Superior temporal gyrus (tissue), 1 donor: ENCODE results near the gene SHROOM3.
"Not testable (repeated sequence)": the region's sequence is repeated elsewhere in the genome, so short reads cannot be mapped to it uniquely, and the experiment has no call there.

Experiments used
- DNase-seq: peaks from one replicate; pipeline ENCODE4 v3.0.0-alpha.2; 2016; ENCODE audit errors: extremely low spot score

Gene SHROOM3

DNA sequence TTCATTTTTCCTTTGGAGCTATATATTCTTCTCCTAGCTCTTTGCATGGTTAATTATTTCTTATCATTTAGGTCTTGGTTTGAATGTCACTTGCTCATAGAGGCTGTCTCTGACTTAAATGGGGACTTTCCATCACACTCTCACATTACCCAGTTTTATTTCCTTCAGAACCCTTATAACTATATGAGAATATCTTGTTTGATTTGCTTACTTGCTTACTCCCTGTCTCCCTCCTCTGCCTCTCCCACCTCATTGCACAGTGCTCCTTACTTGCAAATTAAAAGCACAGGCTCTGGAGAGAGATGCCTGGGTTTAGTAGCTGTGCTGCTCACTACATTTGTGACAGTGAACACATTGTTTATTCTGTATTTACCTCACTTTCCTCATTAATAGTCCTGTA is 288.3 kb downstream of the SHROOM3 start:
- DNase-seq, result no peak

DNA sequence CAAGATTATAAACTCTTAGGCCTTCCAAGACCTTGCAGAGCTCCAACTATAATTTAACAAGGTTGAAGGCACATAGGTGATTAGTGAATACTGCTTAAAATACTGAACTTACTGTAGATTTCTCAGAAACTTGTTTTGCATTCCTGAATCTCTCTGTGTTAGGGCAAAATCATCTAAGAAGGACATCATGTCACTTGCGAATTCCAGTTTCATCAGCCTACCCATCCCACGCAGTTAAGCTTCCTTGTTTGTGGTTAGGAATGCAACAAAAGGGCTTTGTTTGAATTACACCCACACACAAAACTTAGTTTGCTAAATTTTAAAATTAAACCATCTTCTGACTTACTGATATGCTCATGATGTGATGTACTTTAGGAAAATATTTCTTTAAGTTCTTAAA is 288.9 kb downstream of the SHROOM3 start:
- no peak for DNase-seq

DNA sequence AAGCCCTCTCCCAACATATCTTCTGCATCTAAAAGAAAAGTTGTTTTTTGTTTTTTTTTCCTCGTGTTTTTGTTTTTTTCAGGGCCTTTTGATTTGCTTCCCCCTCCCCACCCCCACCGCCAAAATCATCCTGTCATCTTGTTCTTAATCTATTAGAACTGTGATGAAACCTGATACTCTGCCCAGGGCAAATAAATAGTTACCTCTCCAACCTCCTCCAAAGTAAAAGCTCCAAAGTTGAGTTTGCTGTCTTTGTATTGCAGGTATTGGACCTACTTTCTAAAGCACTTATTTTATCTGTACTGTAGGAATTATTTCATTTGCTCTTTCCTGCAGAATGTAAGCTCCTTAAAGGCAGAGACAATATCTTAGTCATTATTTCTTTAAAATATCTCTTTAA is 290.0 kb downstream of the SHROOM3 start:
- DNase-seq, result no peak

DNA sequence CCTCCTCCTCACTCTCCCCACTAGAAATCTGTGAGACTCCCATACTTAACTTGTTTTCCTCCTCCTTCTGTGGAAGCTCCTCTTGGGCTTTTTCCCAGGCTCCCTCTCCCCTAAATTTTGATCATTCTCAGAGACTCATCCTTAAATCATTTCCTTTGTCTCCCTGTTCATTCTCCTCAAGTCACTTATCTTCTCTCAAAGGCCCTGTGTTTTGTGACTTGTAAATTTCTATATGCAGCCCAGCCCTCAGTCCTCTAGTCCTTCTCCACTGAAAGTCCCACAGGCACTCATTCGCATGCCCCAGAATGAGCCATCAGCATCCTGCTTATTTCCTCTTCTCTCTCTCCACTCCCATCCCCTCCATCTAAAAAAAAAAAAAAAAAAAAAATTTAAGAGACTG is 291.1 kb downstream of the SHROOM3 start:
- no peak for DNase-seq

DNA sequence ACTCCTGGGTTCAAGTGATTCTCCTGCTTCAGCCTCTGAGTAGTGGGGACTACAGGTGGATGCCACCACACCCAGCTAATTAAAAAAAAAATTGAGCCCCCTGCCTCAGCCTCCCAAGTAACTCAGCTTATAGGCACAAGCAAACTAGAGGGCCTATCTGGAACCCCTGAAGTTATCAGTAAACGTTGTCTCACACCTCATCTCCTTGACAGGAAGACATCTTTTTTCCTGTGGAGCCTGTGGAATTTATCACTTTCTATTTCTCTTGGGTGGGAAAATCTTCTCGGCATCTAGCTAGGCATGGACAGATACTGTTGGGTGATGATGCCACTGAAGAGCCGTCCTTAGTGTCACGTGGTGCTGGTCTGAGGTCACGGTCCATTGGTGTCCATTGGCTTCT is 291.6 kb downstream of the SHROOM3 start:
- DNase-seq, result no peak

DNA sequence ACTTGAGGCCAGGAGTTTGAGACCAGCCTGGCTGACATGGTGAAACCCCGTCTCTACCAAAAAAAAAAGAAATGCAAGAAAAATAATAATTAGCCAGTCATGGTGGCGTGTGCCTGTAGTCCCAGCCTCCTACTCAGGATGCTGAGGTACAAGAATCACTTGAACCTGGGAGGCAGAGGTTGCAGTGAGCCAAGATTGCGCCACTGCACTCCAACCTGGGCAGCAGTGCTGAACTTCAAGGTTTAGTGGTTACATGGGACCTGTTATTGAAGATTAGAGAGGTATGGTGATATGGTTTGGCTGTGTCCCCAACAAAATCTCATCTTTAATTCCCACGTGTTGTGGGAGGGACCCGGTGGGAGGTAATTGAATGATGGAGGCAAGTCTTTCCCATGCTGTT is 292.9 kb downstream of the SHROOM3 start:
- not testable (repeated sequence) for DNase-seq

DNA sequence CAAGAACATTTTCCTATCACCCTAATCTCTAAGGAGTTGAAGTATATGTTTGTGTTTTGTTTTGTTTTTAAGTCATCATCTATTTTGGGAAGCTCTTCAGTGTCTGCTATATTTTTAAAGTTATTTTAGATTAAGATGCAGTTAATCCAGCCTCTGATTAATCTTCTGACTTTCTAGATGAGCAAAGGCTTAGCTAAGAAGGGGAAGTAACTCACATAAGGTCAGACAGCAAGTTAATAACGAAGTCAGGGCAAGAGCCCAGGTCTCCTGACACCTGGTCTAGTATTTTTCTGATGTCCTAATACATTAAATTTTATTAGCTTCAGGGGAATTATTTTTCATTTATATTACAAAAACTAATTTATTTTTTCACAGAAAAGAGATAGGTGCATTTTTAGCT is 294.4 kb downstream of the SHROOM3 start:
- no peak for DNase-seq

DNA sequence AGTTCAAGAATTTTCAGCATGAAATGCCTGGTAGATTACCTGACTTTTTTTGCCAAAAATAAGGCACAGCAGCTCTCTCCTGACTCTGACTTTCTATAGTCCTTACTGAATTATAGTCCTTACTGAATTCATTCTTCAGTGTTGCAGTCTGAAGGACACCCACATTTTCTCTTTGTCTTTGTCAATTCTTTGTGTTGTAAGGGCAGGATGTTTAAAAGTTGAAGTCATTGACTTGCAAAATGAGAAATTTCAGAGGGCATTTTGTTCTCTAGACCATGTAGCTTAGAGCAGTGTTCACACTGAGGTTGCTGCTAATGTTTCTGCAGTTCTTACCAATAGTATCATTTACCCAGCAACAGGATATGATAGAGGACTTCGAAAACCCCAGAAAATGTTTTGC is 295.0 kb downstream of the SHROOM3 start:
- DNase-seq, result no peak

DNA sequence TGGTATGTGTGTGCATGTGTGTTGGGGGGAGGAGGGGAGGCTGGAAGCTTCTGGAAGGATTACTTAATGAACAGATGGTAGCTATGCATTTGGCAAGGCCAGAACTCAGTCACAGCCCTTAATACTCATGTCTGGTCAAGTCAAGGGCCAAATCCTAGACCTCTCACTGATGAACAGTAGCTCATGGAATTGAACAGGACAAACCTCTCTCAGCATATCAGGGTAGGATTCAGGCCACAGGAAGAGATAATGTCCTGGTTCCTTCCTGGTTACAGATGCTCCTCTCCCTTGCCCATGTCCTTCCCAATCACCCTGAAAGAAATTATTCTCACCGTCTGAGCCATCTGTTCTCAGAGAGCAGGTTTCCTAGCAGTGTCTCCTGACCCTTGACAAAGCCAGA is 297.2 kb downstream of the SHROOM3 start:
- no peak for DNase-seq

DNA sequence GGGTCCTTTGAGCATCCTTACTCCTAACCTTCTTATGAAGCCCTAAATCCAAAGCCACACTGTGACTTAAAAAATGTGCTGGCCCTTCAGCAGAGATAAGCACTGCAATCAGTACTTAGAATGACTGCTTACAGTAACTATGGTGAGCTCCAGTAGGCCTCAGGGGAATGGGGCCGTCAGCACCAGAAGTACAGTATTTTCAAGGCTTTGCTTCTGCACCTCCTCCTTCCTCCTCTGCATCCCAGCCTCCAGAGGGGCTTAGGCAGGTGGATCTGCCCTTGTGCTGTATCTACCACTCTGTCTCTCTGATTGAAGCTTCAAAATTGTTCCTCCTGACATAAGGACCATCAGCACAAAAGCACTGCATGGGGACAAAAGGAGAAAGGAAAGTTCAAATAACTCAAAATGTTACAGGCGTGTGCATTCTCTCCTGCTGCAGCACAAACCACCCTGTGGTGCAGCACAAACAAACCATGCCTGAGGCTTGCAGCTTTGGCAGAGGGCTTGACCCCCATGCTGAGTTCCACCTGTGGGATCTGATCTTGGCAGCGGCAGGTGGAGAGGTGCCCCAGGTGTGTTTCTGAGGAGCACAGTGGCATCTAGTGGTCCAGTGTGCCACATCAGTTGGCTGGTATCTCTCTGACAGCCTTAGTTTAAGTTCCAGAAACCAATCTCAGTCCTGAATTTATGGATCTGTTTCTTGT is 298.2 kb downstream of the SHROOM3 start:
- DNase-seq, result no peak

DNA sequence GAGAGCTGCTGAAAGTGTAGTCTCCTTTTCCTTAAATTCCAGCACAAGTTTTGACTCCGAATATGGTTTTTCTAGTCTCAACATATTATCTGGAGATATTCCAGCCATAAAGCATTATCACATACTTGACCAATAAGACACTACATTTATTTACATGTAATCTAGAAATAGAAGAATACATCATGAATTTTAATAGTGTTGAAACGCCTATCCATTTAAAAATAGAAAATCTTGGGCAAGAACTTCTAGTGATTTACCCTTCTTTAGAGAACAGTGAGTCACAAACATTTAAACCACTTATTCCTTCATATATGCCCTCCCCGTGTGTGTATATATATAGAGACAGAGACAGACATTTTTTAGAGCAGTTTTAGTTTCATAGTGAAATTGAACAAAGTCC is 301.4 kb downstream of the SHROOM3 start:
- DNase-seq, result no peak

DNA sequence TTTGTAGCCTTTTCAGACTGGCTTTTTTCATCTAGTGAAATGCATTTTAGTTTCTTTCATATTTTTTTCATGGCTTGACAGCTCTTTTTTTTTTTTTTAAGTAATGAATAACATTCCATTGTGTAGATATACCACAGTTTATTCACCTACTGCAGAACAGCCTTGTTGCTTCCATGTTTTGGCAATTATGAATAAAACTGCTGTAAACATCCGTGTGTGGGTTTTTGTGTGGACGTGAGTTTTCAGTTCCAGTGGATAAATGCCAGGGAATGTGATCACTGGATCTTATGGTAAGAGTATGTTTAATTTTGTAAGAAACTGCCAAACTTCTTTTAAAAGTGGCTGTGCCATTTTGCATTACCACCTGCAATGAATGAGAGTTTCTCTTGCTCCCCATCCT is 302.2 kb downstream of the SHROOM3 start:
- no peak for DNase-seq

DNA sequence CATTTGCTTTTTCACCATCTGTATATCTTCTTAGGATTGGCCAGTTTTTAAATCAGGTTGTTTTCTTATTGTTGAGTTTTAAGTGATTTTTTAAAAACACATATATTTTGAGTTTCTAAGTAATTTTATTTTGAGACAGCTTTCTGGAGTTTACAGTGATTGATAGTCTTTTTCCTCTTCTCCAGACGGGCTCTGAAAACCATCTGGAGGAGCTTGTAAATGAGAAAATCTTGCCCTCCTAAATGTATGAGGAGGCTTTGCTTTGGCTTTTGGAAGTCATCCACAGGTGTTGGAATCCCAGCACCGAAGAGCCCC is 302.7 kb downstream of the SHROOM3 start:
- no peak for DNase-seq

DNA sequence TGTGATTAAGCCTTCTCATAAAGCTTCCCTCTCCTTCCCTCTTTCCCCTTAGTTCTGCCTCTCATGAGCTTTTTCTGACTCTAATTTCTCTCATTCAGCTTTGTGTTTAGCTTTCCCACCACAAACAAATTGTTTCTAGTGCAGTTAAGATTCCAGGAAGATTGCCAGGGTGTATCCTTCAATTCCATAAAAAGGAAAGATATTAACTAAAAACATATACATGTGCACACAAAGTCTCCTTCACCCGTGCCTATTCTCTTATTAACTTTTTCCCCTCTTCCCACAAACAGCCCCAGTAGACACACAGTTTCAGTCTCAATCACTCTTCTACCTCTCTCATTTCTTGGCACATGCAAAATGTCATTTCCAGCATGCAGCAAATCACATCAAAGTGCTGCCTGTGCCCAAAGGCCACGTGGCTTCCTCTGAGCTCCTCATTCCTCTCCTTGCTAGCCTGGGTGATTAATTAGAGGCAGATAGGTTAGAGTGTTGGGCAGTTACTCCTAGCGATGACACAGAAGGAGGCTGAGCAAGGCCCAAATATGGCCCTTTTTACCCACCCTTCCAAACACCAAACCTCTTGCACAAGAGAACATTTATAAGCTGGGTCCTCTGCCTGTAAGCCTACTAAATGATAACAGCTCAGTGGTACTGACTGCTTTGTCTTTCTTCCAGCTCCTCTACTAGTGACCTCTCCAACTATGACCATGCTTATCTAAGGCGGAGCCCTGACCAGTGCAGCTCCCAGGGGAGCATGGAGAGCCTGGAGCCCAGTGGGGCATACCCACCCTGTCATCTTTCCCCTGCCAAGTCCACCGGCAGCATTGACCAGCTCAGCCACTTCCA is 303.3 kb downstream of the SHROOM3 start:
- no peak for DNase-seq

DNA sequence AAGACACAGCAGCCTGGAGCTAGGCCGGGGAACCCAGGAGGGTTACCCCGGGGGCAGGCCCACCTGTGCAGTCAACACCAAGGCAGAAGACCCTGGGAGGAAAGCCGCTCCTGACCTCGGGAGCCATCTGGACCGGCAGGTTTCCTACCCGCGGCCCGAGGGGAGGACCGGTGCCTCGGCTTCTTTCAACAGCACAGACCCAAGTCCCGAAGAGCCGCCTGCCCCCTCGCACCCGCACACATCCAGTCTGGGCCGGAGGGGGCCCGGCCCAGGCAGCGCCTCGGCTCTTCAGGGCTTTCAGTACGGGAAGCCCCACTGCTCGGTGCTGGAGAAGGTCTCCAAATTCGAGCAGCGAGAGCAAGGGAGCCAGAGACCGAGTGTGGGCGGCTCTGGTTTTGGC is 305.2 kb downstream of the SHROOM3 start:
- no peak for DNase-seq

DNA sequence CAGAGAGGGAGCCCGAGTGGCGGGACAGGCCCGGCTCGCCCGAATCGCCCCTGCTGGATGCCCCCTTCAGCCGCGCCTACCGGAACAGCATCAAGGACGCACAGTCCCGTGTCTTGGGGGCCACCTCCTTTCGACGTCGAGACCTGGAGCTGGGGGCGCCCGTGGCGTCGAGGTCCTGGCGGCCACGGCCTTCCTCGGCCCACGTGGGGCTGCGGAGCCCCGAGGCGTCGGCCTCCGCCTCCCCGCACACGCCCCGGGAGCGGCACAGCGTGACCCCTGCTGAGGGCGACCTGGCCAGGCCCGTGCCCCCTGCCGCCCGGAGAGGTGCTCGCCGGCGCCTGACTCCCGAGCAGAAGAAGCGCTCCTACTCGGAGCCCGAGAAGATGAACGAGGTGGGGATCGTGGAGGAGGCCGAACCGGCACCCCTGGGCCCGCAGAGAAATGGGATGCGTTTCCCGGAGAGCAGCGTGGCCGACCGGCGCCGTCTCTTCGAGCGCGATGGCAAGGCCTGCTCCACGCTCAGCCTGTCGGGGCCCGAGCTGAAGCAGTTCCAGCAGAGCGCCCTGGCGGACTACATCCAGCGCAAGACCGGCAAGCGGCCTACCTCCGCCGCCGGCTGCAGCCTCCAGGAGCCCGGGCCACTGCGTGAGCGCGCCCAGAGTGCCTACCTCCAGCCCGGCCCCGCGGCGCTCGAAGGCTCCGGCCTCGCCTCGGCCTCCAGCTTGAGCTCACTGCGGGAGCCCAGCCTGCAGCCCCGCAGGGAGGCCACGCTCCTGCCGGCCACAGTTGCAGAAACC is 306.0 kb downstream of the SHROOM3 start:
- no peak for DNase-seq

DNA sequence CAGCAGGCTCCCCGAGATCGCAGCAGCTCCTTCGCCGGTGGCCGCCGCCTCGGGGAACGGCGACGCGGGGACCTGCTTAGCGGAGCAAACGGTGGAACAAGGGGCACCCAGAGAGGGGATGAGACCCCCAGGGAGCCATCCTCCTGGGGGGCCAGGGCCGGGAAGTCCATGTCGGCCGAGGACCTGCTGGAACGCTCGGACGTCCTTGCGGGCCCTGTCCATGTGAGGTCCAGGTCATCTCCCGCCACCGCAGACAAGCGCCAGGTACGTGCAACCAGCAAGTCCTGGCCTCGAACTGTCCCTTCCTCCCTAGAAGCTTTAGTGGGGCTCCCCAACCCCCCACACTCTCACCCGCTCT is 306.6 kb downstream of the SHROOM3 start:
- DNase-seq, result no peak

DNA sequence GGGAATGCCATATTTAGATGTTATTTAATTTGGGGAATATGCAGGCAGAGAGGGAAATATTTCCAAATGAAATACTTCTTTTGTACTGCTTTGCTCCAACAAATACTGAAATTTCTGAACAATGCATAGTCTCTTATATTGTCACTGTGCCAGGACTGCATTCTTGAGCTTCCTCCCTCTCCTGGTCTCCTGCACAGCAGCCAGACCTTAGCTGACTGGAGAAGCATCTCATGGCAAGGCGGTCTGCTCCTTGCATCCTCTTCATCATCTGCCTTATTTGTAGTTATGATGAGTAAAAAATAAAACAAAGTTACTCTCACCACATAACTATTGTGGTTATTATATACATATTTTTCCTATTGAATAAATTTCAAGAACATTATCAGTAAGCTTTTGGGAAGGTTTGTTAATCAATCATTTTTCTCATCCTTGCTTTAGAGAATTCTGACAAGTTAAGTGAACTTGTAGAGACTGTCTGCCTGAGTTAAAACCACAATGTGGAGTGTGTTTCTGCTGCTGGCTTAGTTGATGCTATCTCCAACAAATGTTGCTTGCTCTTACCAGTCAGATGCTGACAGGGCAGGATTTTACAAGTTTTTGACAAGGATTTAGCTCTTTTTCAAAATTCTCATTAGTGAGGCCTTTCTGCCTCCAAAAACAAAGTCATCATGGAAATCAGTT is 309.4 kb downstream of the SHROOM3 start:
- no peak for DNase-seq

DNA sequence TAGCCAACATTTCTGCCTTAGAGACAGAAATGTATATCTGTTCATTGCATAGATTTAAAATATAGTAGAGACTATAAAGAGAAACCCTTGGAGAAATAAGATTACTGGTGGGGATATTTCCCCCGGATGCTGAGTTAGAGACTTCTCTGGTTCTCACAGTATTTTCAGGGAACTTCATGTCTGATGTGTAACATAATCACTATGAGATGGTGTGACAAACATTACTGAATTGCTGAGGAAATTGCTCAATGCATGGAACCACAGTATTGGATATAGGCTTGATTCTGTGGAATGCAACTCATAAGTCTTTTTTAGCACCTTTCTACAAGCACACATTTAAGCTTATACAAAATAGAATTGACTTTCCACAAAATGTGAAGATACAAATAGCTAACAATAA is 310.2 kb downstream of the SHROOM3 start:
- no peak for DNase-seq

DNA sequence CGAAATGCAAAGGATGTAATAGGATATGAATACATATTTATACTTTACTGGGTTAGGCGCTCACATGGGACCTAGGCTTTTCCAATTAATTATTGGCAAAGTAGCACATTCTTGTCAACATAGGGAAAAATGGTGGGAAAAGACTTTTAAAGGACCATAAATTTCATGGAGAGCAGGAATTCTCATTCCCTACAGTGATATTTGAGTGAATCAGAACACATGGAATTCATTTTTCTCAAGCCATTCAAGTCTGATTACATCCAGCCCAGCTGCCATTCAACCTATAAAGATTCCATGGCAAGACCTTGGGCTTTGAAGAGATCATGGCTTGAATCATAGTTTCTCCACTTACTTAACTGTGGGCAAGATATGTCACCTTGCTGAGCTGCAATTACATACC is 312.5 kb downstream of the SHROOM3 start:
- no peak for DNase-seq

DNA sequence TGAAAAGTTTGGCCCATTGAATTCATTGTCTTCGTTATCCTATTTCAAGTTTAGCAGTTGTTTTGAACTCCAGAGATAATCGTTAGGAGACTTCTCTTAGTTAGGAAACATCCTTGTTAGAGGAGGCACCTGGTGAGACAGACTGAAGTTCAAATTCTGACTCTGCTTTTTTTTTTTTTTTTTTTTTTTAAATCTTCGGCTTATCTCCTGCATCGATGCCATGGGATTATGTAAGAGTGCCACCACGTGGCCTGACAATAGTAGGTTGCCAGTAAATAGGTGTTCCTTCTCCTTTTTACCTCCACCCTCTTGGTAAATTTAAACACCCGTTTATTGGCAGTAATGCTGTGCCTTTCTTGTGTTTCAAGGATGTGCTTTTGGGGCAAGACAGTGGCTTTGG is 313.6 kb downstream of the SHROOM3 start:
- no peak for DNase-seq

DNA sequence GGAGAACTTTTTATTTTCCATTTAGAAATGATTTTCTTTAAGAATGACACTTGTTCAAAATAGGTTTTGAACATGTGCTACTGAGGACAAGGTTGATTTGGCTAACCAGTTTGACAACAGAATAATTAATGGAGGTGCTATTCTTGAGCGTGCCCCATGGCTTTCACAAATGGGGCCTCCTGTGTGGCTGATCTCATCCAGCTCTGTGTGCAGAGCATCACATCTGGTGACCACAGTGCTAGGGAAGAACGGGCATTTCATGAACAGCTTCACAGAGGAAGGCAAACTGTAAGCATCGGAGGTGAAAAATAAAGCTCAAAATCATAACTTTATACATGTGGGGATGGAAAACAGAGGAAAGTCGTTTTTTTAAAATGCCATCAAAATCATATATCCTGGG is 314.3 kb downstream of the SHROOM3 start:
- DNase-seq, result no peak
